SJSA1 (cell line): ENCODE measurements around the gene PIGR. TPM values are rescaled to one million over a fixed set of nuclear protein-coding genes. Genes with fewer than 3 reads are reported as not detected.

Experiments
- DNase-seq, 2 experiments: peaks; one replicate each; pipeline ENCODE4 v3.0.0-alpha.2; 2015 to 2020; ENCODE audit warnings: low spot score in 2 of 2, low read depth in 1 of 2
- H3K27ac ChIP-seq: fragments of 250-450 bp; sonication (Bioruptor Pico); 2 replicates; pipeline ENCODE4 v1.5.1; 2020; ENCODE audit warnings: mild to moderate bottlenecking, moderate library complexity
- H3K27me3 ChIP-seq: fragments of 250-450 bp; sonication (Bioruptor Pico); replicated peaks from 2 replicates; pipeline ENCODE4 v1.5.1; 2020; ENCODE audit warnings: mild to moderate bottlenecking, moderate library complexity
- H3K36me3 ChIP-seq: fragments of 250-450 bp; sonication (Bioruptor Pico); 2 replicates; pipeline ENCODE4 v1.5.1; 2020; ENCODE audit warnings: mild to moderate bottlenecking
- H3K4me1 ChIP-seq: fragments of 250-450 bp; sonication (Bioruptor Pico); replicated peaks from 2 replicates; pipeline ENCODE4 v1.6.1; 2021; ENCODE audit warnings: mild to moderate bottlenecking
- H3K4me3 ChIP-seq: fragments of 250-450 bp; sonication (Bioruptor Pico); 2 replicates; pipeline ENCODE4 v1.5.1; 2020; ENCODE audit warnings: mild to moderate bottlenecking
- H3K9me3 ChIP-seq: fragments of 250-450 bp; sonication (Bioruptor Pico); replicated peaks from 2 replicates; pipeline ENCODE4 v1.5.1; 2020; ENCODE audit warnings: mild to moderate bottlenecking
- total RNA-seq: library from RNA; depleted of rRNA; stranded (reverse); fragments of >200 nt; shearing (Covaris generic); gene quantifications from 2 replicates; pipeline ENCODE4 v1.2.3, GENCODE V29; 2014; rRNA removed

The PIGR gene, protein sequence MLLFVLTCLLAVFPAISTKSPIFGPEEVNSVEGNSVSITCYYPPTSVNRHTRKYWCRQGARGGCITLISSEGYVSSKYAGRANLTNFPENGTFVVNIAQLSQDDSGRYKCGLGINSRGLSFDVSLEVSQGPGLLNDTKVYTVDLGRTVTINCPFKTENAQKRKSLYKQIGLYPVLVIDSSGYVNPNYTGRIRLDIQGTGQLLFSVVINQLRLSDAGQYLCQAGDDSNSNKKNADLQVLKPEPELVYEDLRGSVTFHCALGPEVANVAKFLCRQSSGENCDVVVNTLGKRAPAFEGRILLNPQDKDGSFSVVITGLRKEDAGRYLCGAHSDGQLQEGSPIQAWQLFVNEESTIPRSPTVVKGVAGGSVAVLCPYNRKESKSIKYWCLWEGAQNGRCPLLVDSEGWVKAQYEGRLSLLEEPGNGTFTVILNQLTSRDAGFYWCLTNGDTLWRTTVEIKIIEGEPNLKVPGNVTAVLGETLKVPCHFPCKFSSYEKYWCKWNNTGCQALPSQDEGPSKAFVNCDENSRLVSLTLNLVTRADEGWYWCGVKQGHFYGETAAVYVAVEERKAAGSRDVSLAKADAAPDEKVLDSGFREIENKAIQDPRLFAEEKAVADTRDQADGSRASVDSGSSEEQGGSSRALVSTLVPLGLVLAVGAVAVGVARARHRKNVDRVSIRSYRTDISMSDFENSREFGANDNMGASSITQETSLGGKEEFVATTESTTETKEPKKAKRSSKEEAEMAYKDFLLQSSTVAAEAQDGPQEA
- not detected in 2 replicates for total RNA-seq

DNA sequence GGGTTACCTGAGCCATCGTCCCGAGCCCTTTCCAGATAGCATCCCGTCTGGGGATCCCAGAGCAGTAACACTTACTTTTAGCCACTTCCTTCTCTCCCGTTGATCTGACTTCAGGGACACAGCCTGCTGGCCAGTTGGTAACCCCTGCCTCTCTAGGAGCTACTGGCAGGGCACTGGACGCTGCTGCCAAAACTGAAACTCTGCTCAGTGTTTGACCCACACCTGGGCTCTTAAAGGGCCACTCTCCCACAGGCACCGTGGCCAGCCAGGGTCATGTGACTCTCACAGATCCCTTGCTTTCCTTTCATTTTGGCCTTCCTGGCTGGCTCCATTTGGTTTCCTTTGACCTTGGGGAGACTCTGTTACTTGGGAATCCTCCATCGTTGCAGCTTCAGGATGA, at the start of gene PIGR:
Gene PIGR (minus strand): TSS at position 206 of the 400 bp plus-strand sequence. CDS start 5,935 bp downstream, outside the sequence.
- Histone ChIP-seq H3K27ac (no peak within 1 kb of the TSS), H3K9me3 (no peaks in the 10 kb centered on the region), H3K4me1 (no peaks in the 10 kb centered on the region), H3K4me3 (no peak within 1 kb of the TSS), H3K36me3 (no peaks in the 10 kb centered on the region), H3K27me3 (no peaks in the 10 kb centered on the region)
- DNase-seq = peak in 1 of 2 experiments; percentile 32

DNA sequence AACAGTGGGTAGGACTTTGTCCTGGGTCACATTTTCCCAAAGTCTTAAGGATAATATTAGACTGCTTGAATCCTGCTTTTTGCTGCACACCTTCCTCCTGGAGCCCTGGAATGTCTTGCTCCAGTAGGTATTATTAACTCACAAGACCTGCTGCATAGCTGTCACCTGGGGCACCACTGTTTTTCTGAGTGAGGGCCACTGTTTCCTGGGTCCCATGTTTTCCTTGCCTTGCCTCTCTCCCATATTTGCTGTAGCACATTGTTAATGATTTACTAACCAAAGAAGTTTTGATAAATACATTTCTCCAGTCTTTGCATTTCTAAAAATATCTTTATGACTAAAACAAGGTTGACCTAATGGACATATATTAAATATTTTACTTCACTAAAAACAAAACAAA, 46.5 kb upstream of the PIGR start:
- DNase-seq = no peak

DNA sequence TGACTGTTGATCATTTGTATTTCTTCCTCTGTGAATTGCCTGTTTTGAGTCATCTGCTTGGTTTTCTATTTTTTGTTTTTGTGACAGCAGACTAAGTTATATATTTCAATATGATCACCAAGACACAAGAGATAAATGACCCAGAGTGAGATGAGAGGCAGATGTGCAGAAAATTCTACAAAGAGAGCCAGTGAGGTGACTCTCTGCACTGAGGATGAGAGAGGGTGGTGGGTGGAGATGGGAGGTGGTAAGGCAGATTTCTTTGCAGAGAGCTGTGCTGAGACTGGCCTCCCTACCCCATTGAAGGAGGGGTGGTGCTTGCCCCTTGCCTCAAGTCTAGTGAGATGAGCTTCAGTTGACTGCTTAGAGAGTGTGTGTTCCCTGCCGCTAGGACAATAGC, 41.6 kb upstream of the PIGR start:
- no peaks in the 10 kb centered on the region for H3K36me3 ChIP-seq
- no peak for DNase-seq

More for the DNA sequence above, 46.5 kb upstream of the PIGR start:
- Histone ChIP-seq H3K27me3 (0 out of 2 replicates have a peak, but pooled peaks cover 9% of the 10 kb centered on the region), H3K36me3 (no peaks in the 10 kb centered on the region), H3K9me3 (no peaks in the 10 kb centered on the region), H3K27ac (no peak overlapping the region), H3K4me3 (no peak overlapping the region), H3K4me1 (no peaks in the 10 kb centered on the region)

DNA sequence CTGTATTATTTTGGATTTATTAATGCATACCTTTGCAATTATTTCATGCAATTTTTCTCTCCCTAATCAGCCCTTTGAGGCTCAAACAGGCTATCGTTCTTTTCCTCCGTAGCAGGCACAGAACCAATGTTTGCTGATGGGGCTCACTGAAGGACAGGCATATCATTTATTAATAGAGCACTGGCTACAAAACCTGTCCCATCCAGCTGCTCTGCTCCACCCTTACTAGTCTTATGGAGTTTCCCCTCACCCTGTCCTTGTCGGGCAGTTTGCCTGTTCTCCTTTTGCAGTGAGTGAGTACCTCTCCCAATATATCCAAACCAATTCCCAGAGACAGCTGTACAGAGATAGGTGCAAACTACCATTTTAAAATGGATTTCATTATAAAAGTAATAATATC, 40.6 kb upstream of the PIGR start:
- H3K27me3 ChIP-seq = peaks cover 15% of the 10 kb centered on the region; the same call in 1 of the 2 replicates
- H3K9me3 ChIP-seq = no peaks in the 10 kb centered on the region
- no peaks in the 10 kb centered on the region for H3K4me1 ChIP-seq
- H3K27ac ChIP-seq = no peak overlapping the region
- no peak overlapping the region for H3K4me3 ChIP-seq
- no peak for DNase-seq
- no peaks in the 10 kb centered on the region for H3K36me3 ChIP-seq

More for the DNA sequence above, 41.6 kb upstream of the PIGR start:
- Histone ChIP-seq H3K4me3 (no peak overlapping the region), H3K9me3 (no peaks in the 10 kb centered on the region), H3K27me3 (peaks cover 15% of the 10 kb centered on the region; the same call in 1 of the 2 replicates), H3K27ac (no peak overlapping the region), H3K4me1 (no peaks in the 10 kb centered on the region)

DNA sequence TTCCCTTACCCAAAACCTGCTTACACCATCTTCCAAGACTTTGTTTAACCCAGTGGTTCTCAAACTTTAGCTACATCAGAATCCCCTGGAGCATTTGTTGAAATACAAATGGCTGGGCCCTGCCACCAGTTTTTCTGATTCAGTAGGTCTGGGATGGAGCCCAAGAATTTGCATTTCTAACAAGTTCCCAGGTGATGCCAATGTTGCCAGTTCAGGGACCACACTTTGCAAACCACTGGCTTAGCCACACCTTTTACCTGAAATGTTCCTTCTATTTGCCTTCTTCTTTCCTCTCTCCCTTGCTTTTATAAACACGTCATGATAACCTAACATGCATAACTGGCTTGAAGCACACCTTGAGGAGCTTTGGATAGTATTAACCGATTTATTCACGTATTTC, 40.1 kb upstream of the PIGR start:
- Histone ChIP-seq H3K36me3 (no peaks in the 10 kb centered on the region), H3K27ac (no peak overlapping the region), H3K9me3 (no peaks in the 10 kb centered on the region), H3K4me3 (no peak overlapping the region), H3K27me3 (peaks cover 15% of the 10 kb centered on the region; the same call in 1 of the 2 replicates), H3K4me1 (no peaks in the 10 kb centered on the region)
- no peak for DNase-seq

DNA sequence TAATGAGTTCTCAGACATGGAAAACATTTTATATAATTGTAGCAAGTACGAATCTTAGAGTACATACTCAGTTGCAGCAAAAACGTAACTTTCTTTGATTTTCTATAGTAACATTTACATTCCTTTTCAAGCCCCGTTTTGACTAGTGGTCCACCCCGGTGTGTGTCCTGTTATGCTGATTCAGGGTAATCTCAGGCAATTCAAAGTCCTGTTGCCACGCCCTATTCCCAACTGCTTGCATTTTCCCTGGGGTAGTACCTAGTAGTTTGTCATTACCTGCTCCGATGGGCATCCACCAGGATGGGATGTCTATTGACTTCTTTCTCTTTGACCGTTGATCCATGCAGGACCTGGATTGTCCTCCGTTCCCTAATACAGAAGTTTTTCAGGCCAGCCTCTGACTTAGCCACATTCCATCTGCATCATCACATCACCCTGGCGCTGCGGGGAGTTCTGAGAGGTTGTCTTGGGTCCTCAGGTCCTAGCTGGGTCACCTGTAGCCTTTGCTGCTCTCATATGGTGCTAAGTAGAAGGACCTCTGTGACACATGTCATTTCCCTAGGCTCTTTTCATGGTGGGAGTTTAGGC, 39.0 kb upstream of the PIGR start:
- H3K9me3 ChIP-seq = no peaks in the 10 kb centered on the region
- DNase-seq = no peak
- no peak overlapping the region for H3K4me3 ChIP-seq
- H3K36me3 ChIP-seq = no peaks in the 10 kb centered on the region
- no peak overlapping the region for H3K27ac ChIP-seq
- no peaks in the 10 kb centered on the region for H3K4me1 ChIP-seq
- peaks cover 15% of the 10 kb centered on the region; the same call in 1 of the 2 replicates for H3K27me3 ChIP-seq

DNA sequence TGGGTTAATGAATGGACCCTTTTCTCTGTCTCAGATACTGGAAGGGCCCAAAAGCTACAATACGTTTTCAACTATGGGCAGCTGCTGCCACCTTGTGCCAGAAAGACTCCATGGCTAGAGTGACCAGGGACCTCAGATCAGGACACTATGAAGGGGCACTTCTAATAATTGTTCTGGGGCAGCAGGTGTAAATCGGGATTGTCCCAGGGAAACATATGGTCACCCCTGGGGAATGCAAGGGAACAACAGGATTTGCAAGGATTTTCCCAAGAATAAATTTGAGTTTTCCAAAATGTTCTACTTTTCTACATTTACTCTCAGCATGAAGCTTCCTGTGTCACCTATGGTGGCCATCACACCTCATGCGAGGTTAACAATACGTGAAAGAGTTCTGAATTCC, 36.0 kb upstream of the PIGR start:
- Histone ChIP-seq H3K9me3 (no peaks in the 10 kb centered on the region), H3K4me1 (no peaks in the 10 kb centered on the region), H3K36me3 (no peaks in the 10 kb centered on the region), H3K27me3 (peaks cover 15% of the 10 kb centered on the region; the same call in 1 of the 2 replicates), H3K27ac (no peak overlapping the region), H3K4me3 (no peak overlapping the region)
- peak in 1 of 2 experiments; percentile 39 for DNase-seq

DNA sequence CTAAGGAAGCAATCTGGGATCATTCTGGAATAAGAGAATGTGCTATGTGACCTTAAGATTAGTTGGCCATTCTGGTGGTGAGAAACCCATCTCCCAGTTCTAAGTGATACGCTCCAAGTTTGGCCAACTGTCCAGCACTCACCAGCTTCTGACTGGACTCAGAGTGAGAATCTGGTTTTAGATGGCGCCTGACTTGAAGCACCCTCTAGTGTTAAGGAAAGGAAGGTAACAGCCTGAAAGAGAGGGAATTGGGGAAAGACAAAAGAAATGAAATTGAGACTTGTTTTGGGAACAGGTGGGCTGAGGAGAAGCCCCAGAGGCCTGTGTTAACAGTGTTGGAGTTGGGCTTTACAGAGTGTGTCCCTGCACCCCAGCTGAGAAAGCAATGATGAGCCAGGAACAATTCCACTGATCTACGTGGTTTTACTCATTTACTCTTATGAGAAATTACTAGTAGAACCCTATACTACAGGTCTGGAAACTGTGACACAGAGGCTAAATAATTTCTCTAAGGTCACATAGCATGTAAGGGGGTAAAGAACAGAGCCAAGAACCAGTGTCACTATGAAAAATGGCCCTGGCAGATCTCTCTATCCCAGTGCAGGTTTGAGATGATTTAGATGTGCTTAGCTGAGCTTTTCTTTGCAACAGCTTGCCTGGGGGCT, 33.2 kb upstream of the PIGR start:
- Histone ChIP-seq H3K9me3 (no peaks in the 10 kb centered on the region), H3K36me3 (no peaks in the 10 kb centered on the region), H3K27ac (no peak overlapping the region), H3K4me1 (no peaks in the 10 kb centered on the region), H3K27me3 (peaks cover 8% of the 10 kb centered on the region; the same call in 1 of the 2 replicates), H3K4me3 (no peak overlapping the region)
- peak in 1 of 2 experiments; percentile 12 for DNase-seq

DNA sequence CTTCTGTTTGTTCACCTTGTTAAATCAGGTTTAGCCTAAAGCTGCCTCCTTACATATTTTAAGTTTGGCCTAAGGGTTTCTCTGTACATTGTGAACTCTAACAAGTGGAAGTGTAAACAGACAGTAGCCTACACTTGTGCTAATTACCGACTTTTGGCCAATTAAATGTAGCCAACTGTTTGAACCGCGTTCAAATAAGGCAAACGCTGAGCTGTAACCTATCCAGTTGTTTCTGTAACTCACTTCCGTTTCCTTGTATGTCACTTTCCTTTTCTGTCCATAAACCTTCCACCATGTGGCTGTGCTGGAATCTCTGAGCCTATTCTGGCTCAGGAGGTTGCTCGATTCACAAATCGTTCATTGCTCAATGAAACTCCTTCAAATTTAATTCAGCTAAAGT, 32.0 kb upstream of the PIGR start:
- DNase-seq = no peak
- no peaks in the 10 kb centered on the region for H3K4me1 ChIP-seq
- H3K36me3 ChIP-seq = no peaks in the 10 kb centered on the region
- no peaks in the 10 kb centered on the region for H3K27me3 ChIP-seq
- H3K9me3 ChIP-seq = no peaks in the 10 kb centered on the region
- H3K4me3 ChIP-seq = no peak overlapping the region
- no peak overlapping the region for H3K27ac ChIP-seq

DNA sequence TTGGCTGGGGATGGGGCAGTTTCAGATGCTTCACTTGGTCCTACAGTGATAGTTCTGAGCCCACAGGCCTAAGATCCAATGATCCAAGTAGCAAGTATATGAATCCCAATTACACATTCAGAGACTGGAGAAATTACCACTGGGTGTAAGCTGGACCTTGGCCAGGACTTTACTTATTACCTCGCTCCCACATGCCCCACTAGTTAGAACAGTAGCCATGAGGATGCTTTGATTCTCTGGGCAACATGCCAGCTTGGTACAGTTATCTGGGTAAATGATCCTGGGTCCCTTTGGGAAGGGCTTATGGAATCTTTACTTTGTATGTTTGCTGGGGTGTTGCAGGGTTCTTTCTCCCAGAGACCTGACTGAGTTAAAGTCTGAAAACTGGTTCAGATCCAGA, 29.0 kb upstream of the PIGR start:
- DNase-seq = no peak
- H3K4me3 ChIP-seq = no peak overlapping the region
- no peaks in the 10 kb centered on the region for H3K9me3 ChIP-seq
- no peaks in the 10 kb centered on the region for H3K4me1 ChIP-seq
- no peaks in the 10 kb centered on the region for H3K27me3 ChIP-seq
- no peak overlapping the region for H3K27ac ChIP-seq
- H3K36me3 ChIP-seq = no peaks in the 10 kb centered on the region

DNA sequence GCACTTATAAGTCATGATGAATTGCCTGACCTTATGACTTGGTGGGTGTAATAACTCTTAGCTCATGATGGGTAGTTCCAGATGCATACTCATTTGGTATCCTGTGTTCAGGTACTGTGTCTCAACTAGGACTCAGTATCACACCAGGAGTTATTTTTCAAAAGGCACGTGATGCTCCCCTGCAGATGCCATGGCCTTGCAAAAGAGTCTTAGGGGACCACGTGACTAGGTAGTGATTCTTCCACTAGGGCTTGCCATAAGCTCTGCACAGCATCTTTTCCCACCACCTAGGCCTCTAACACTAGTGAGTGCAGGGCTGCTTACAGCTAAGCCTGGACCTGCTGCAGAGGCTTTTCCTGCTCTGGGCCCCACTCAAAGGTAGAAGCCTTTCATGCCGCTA, 27.9 kb upstream of the PIGR start:
- H3K4me3 ChIP-seq = no peak overlapping the region
- H3K4me1 ChIP-seq = no peaks in the 10 kb centered on the region
- H3K27ac ChIP-seq = no peak overlapping the region
- H3K36me3 ChIP-seq = no peaks in the 10 kb centered on the region
- no peaks in the 10 kb centered on the region for H3K27me3 ChIP-seq
- DNase-seq = no peak
- no peaks in the 10 kb centered on the region for H3K9me3 ChIP-seq

DNA sequence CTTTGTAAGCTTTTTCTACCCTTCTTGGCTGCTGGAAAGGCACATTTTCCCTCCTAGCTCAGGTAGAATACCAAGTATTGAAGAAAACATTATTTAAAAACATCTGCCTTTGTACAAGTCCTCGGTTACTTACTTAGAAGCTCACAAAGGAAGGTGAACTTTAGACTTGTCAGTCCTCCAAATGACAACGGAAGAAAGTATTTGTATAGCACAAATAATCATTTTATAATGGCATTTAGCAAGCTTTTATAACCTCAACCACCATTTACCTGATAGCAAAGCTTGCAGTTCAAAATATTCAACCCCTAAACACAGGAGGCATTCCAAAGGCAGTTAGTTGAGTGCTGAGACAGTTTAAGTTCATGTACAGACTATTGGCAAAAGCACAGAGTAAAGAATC, 26.5 kb upstream of the PIGR start:
- Histone ChIP-seq H3K4me3 (no peak overlapping the region), H3K4me1 (no peaks in the 10 kb centered on the region)

DNA sequence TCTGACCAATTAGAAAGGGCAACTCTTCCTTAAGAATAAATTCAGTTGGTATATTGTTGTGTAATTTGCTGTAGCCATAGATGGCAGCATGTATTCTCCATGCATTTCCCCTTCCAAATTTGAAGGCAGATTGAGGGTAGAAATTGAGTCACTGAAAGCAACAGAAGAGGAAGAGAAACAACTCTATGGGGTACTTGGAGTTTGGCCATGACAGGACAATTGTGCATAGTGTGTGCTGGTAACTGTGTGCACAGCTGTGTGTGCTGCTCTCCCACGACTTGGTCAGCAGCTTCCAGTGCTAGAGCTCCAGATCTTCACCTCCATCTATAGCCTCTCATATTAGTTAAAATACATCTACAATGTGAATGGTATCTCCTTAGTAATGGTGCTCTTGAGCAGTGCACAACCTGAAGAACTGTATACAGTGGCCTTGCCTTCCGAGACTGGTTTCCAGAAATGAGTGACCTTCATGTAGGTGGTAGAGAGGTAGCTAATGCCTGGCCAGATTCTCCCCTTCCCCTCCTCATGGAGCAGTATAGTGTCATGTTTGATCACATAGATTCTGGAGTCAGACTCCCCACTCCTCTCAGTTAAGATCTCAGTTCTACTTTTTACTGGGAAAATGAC, 24.9 kb upstream of the PIGR start:
- no peak for DNase-seq
- Histone ChIP-seq H3K9me3 (no peaks in the 10 kb centered on the region), H3K27me3 (no peaks in the 10 kb centered on the region), H3K4me3 (no peak overlapping the region), H3K4me1 (no peaks in the 10 kb centered on the region), H3K27ac (no peak overlapping the region), H3K36me3 (no peaks in the 10 kb centered on the region)

More for the DNA sequence above, 26.5 kb upstream of the PIGR start:
- Histone ChIP-seq H3K36me3 (no peaks in the 10 kb centered on the region), H3K27ac (no peak overlapping the region), H3K9me3 (no peaks in the 10 kb centered on the region), H3K27me3 (no peaks in the 10 kb centered on the region)
- no peak for DNase-seq
